HG03280 (cell line): Measurements from ENCODE around the gene KLC1.

ENCODE experiments used
- ATAC-seq: cut with Tn5 transposase; IDR thresholded peaks from one replicate; pipeline ENCODE4 v1.9.1; 2021; ENCODE audit warnings: mild to moderate bottlenecking, moderate library complexity; ENCODE audit not compliant: unreplicated experiment

KLC1 gene

GRCh38 chr14:103702095-103702494, 73.1 kb downstream of the KLC1 start:
- no peak for ATAC-seq

- no peak for ATAC-seq
Measured at GRCh38 chr14:103702497-103703432, 73.8 kb downstream of the KLC1 start.

DNA sequence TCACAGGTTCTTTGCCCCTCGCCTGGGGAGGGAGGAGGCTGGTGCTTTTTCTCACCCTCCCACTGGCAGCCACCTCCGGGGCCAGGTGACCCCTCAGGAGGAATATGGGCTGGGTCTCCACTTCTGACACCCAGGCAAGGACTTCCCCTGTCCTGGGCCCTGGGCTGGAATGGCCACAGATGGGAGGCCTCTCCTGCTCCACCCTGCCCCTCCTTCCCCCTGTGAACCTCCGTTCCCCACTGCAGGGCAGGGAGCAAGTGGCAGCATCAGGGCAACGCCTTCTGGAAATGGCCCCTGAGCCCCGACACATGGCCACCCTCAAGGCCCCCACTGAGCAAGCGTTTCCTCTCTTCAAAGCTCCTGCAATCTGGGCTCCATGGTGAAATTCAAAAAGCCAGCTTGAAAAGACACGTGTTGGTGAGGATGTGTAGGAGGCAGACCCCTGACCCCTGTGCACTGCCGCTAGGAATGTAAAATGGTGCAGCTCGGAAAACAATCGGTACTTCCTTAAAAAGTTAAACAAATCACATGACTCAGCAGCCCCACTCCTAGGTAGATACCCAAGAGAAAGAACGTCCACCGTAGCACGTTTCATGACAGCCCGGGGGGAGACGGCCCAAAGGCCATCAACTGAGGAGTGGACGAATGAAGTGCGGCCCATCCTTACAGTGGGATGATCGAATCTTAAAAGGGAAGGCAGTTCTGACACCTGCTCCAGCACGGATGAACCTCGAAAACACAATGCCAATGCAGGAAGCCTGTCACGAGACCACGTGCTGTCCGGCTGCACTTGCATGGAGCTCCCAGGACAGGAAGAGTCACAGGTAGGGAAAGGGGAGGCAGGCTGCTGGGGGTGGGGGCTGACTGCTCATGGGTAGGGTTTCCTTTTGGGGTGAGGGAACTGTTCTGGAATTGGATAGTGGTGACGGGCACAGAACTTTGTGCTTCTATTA, 74.7 kb downstream of the KLC1 start:
- no peak for ATAC-seq

- no peak for ATAC-seq
Measured at GRCh38 chr14:103704708-103705107, 75.7 kb downstream of the KLC1 start.

DNA sequence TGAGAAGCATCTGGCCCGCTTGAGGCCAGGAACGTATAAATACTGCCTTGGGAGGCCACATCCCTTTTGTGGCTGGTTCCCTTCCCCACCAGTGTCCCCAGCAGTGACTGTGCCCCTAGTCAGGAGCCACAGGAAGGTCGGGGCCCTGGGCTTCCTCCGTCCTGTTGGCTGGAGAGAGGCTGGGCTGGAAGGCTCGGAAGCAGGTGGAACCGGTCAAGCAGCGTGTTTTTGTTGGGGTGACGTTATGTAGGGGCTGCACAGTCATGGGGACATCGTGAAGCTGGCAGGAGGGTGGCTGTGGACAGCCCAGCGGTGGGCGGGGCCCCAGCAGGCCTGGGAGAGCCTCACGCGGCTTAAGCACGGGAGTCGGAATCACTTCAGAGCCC, 76.1 kb downstream of the KLC1 start:
- no peak for ATAC-seq

DNA sequence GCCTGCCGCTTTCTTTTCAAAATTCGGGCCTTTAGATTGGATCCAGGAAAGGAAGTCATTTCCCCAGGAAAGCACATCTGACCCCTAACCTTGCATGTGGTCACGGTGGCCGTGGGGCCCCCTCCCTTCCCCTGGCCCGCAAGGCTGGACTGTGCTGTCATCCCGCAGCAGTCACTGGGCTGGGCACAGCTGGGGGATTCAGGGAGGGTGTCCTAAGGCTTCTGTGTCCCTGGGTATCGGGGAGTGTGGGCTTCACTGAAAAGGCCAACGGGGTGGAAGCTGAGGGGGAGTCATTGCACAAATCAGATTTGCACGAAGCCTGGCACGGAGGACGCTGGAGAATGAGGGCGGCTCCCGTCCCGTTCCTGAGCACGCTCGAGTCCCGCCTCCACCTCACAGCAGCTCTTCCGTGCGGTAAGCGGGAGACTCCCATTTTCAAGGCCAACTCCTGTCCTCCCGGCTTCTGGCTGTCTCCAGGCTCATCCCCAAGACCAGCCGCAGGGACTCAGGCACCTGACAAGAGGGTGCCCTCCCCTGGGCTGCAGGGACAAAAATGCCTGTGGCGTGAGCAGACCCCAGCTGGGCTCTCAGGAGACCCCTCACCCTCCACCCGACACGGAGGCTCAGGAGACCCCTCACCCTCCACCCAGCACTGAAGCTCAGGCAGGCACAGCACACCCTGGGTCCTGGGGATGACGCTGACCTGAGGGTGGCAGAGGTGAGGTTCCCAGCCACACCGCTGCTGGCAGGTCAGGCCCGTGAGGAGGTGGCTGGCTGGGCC, 76.7 kb downstream of the KLC1 start:
- ATAC-seq = no peak

DNA sequence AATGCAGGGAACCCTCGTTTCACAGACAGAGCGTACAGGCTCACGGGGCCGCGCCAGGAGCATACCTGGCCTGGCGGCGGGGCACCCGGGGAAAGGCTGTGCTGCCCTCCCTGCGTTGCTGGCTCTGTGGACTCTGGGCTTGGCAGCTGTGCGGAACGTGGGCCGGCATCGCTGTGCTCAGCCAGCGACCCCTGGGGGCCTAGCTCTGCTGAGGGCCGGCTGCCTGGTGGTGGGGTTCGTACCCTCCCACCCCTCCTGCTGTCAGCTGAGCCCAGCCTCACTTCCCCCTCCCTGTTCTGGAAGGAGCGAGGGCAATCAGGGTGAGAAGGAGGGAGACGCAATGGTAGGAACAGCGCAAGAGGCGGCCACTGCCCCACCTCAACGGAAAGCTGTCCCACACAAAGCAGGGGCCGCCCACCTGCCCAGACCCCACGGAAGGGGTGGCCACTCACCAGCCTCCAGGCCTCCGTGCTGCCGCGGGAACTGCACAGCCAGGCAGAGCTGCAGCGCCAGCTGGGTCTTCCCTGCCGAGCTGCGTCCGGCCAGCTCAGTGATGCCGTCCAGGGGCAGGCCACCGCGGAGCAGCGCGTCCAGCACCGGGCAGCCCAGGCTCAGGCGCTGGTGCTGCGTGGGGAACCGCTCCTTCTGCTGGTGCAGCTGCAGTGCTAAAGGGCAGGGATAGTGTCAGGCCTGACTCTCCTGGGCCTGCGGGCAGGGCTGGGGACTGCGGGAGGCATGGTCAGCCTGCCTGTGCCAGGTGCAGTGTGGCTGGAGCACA, 77.7 kb downstream of the KLC1 start:
- ATAC-seq = no peak

- no peak for ATAC-seq
Measured at GRCh38 chr14:103707329-103708263, 78.6 kb downstream of the KLC1 start.

DNA sequence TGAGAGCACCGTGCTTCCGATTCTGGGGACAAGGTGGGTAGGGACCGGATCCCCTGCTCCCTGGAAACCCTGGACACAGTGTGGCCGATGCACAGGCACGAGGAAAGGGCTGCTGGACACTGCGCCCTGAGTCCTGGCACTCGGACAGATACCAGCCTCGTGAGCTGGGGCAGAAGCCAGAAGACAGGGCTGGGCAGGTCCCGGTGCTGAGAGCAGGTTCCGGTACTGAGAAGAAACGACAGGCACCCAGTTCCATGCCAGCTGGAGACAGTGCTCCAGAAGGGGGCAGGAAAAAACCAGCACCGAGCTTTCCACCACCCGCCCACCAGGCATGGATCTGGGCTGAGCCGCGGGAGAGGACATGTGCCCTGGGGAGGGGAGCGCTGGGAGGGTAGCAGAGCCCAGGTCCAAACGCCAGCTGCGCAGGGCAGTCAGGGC, 79.8 kb downstream of the KLC1 start:
- no peak for ATAC-seq

DNA sequence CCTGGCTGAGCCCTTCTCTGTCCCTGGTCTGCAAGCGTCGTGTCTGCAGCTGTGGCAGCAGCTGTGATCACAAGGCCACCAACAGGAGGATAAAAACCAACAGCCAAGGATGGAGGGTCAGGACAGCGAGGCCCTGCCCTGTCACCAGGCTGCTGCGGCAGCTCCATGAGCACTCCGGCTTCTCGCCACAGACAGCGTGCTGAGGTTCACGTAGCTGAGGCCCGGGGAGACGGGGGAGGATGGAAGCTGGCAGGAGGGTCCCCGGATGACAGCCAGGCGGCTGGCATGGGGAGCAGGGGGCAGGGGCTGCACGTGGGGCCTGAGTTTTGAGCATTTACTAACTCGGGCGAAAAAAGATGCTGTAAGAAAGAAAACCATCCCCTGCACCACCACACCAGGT, 80.8 kb downstream of the KLC1 start:
- ATAC-seq = no peak

GRCh38 chr14:103710771-103711377, 81.9 kb downstream of the KLC1 start:
- no peak for ATAC-seq

- ATAC-seq = no peak
Measured at GRCh38 chr14:103711516-103712431, 82.8 kb downstream of the KLC1 start.

- no peak for ATAC-seq
Measured at GRCh38 chr14:103712633-103713247, 83.7 kb downstream of the KLC1 start.

DNA sequence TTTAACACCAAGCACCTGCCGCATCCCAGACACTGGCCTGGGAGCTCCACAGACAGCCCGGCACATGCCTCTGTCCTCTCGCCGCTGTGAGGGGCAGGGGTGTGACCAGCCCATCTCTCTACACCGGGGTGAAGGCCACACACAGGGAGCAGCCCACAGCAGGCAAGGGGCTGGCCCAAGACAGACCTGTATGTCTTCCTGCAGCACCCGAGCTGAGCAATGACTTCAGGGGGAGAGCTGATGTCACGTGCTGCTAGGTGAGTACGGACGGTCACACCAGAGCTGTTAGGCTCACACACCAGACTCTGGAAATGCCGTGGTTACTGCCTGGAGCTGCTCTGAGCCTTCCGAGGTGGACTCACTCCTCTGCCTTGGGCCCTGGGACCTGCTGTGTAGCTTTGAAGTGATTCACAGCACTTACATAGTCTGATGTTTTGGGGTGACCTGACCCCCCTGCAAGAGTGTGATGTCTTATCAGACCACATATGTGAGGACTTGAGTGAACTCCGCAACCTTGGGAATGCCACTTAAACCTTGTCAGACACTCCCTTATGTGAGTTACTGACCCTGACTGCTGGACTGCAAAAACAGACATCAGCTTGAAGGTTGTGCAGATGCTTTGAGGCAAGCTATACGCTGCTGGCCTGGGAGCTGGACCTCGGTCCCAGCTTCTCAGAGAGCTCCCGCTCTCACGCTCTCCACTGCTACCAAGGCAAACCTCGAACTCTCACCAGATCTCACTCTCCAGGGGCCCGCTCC, 84.5 kb downstream of the KLC1 start:
- no peak for ATAC-seq

- no peak for ATAC-seq
Measured at GRCh38 chr14:103714063-103714724, 85.2 kb downstream of the KLC1 start.
